ENCODE measurements around the gene TUBGCP4.

DNA sequence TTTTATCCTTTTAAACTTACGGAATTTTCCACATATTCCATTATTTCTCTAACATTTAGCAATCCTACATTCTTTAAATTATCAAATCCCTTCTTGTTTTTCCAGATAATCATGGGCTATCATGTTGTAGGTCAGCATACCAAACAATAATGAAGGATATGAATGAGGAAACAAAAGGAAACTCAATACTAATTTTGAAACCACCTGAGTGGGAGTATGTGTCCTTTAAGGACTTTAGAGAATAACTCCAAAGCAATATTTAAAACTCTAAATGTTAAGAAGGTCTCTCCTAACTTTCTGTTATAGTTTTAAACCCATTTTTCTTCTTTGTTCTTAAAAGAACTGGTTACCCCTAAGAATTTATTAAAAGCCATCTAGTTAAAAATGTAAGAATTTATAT lies 79.1 kb downstream of the TUBGCP4 start:
- TF ChIP-seq ZNF24 (IDR thresholded peaks at IDR 0.05): no peak
- no peak for TF ChIP-seq UBTF (IDR thresholded peaks at IDR 0.05; ENCODE audit: borderline replicate concordance in 1 of 2, low read depth in 2 of 2, low read length in 2 of 2)
- TF ChIP-seq EP300 (IDR thresholded peaks at IDR 0.05; ENCODE audit: low read length): no peak
- no peak for TF ChIP-seq ZNF583 (CRISPR knock-in tag; IDR thresholded peaks at IDR 0.05)
- TF ChIP-seq L3MBTL2 (IDR thresholded peaks at IDR 0.05): no peak
- TF ChIP-seq ZNF197 (CRISPR knock-in tag; IDR thresholded peaks at IDR 0.05; ENCODE audit: low read depth): no peak
- no peak for TF ChIP-seq AFF1 (IDR thresholded peaks at IDR 0.05; ENCODE audit: low read depth in 1 of 2, partially characterized antibody in 2 of 2)
- TF ChIP-seq CTCF (IDR thresholded peaks at IDR 0.05 in 2 of 3, conservative IDR thresholded peaks at IDR 0.05 in 1 of 3; ENCODE audit: insufficient read depth in 2 of 3, low read depth in 1 of 3, low read length in 3 of 3): no peak

All from K562 (cell line).